ENCODE measurements around the gene ITCH. TPM values are rescaled to one million over a fixed set of nuclear protein-coding genes. Genes with fewer than 3 reads are reported as not detected.

The ITCH gene
- total and polyA plus RNA-seq, 2 donors (not counting 3 experiments of a cell fraction or from before 2014, with no cell fraction given): 6.4 to 57.4 TPM

DNA sequence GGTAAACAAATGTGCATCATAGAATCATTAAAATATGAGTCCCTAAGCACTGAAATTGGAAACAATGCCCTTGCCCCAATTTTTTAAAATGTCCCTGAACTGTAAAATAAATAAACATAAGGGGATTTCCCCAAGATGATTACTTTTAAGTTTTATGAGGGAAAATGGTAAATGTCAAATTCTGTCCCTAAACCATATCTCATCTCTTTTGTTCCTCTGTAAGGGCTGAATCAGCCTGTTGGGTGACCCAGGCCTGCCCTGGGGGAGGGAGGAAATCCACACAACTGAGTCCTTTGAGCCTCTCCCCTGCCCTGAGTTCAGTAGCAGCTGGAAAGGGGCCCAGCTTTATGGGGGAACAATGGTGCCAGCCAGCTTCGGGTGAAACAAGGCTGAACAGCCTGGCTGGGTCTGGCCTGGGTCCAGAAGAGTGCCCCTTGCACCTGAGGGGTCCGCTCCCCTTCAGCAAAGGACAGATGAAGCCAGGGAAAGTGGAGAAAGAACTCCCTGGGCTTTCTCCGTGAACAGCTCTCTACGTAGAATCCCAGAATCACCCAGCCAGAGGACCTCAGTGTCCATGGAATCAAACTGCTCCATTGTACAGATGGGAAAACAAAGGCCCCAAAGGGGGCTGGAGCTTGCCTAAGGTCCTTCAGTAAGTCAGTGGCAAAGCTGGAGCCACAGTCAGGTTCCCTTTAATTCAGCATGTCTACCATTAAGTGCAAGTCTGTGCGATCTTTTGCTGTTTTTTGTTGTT lies 28.2 kb upstream of the ITCH start:
- no peaks in the 10 kb centered on the region for H3K9me1 ChIP-seq (replicated peaks; ENCODE audit: control insufficient read depth, extremely low read depth, insufficient read depth, low read length)
- no peak overlapping the region for H3K9ac ChIP-seq (replicated peaks; ENCODE audit: extremely low read depth, insufficient read depth, low read length)
- H3K4me1 ChIP-seq (ENCODE audit: control insufficient read depth, extremely low read depth, insufficient read depth, low read length): peaks cover 8% of the 10 kb centered on the region
- ChIA-PET CTCF (interaction anchor here (0.9 to 3.5 kb wide), 5 partner anchors 9 to 144 kb away, joined by 3 to 19 read pairs (median 4); no protein-coding TSS in a partner anchor), POLR2A (no interaction called here)
- TF ChIP-seq JUN (IDR thresholded peaks at IDR 0.05; ENCODE audit: borderline replicate concordance, insufficient read depth, insufficient read length, low read depth): no peak
- TF ChIP-seq GATA2 (IDR thresholded peaks at IDR 0.05; ENCODE audit: insufficient read depth, insufficient read length, low read depth, low read length): no peak
- H3K27me3 ChIP-seq (ENCODE audit: control insufficient read depth in 2 of 2, insufficient read depth in 2 of 2, low read length in 2 of 2): no peaks in the 10 kb centered on the region
- no peak overlapping the region for H2AFZ ChIP-seq (ENCODE audit: low read depth, low read length)
- DNase-seq (ENCODE audit: low read depth, low spot score) (peak; percentile 52), FAIRE-seq (peak; percentile 18)
- no peaks in the 10 kb centered on the region for H3K79me2 ChIP-seq (ENCODE audit: control insufficient read depth, insufficient read depth, low read length)
- intact Hi-C loops (cut with micrococcal nuclease) (no loop called here), dilution Hi-C loops (cut with MboI; ENCODE audit: extremely low pct_ligation_motif_present, low sequenced_read_pairs) (no loop called here)
- H4K20me1 ChIP-seq (replicated peaks; ENCODE audit: control insufficient read depth, extremely low read depth, insufficient read depth, low read length): no peaks in the 10 kb centered on the region
- H3K36me3 ChIP-seq (ENCODE audit: control insufficient read depth in 2 of 2, extremely low read depth in 1 of 2, insufficient read depth in 2 of 2, low read length in 2 of 2): no peaks in the 10 kb centered on the region
- no peaks in the 10 kb centered on the region for H3K9me3 ChIP-seq (replicated peaks; ENCODE audit: control insufficient read depth, insufficient read depth, low read length)
- H3K4me2 ChIP-seq (ENCODE audit: insufficient read depth, low read length): no peak overlapping the region
- no peak overlapping the region for H3K27ac ChIP-seq (ENCODE audit: insufficient read depth, low read depth, low read length)
- no peak overlapping the region for H3K4me3 ChIP-seq (replicated peaks in 1 of 3; ENCODE audit: insufficient read depth in 1 of 3, low read depth in 1 of 3, low read length in 3 of 3)
- no TSS peak for BruUV-seq (replicated peaks)

DNA sequence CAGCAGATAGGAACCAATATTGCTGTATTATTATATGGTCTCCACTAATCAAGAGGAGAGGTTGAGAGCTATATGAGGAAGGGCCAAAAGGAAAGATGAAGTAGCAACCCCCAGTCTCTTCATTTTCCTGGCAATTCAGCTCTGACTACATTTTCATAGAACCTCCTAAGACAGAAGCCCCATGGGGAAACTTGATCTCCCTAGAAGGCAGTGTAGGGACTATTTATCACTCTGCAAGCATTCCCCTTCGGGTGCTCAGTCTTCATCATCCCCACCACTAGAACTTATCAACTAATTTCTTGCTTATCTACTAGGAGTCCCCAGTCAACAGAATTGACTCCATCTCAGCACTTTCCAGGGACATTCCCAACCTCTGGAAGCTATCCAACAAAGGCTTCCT lies 25.5 kb upstream of the ITCH start:
- H3K27ac ChIP-seq (ENCODE audit: insufficient read depth, low read depth, low read length): no peak overlapping the region
- H4K20me1 ChIP-seq (replicated peaks; ENCODE audit: control insufficient read depth, extremely low read depth, insufficient read depth, low read length): no peaks in the 10 kb centered on the region
- CTCF ChIA-PET: interaction anchor here (1.3 to 3.5 kb wide), 2 partner anchors 25 to 147 kb away, joined by 4 to 19 read pairs; no protein-coding TSS in a partner anchor
- H3K9ac ChIP-seq (replicated peaks; ENCODE audit: extremely low read depth, insufficient read depth, low read length): no peak overlapping the region
- FAIRE-seq (no peak), DNase-seq (ENCODE audit: low read depth, low spot score) (no peak)
- BruUV-seq (replicated peaks): no TSS peak
- peaks cover 8% of the 10 kb centered on the region for H3K4me1 ChIP-seq (ENCODE audit: control insufficient read depth, extremely low read depth, insufficient read depth, low read length)
- intact Hi-C loops (cut with micrococcal nuclease) (no loop called here), dilution Hi-C loops (cut with MboI; ENCODE audit: extremely low pct_ligation_motif_present, low sequenced_read_pairs) (no loop called here)
- H3K79me2 ChIP-seq (ENCODE audit: control insufficient read depth, insufficient read depth, low read length): no peaks in the 10 kb centered on the region
- TF ChIP-seq FOS (IDR thresholded peaks at IDR 0.05; ENCODE audit: borderline replicate concordance, insufficient read depth, low read length): no peak
- no peak for TF ChIP-seq POLR2AphosphoS5 (IDR thresholded peaks at IDR 0.05; ENCODE audit: insufficient read depth, low read depth, low read length)
- TF ChIP-seq MAX (IDR thresholded peaks at IDR 0.05; ENCODE audit: insufficient read depth, insufficient read length): no peak
- TF ChIP-seq POLR2A (IDR thresholded peaks at IDR 0.05; ENCODE audit: low read depth, low read length): no peak
- no peak for TF ChIP-seq JUN (IDR thresholded peaks at IDR 0.05; ENCODE audit: borderline replicate concordance, insufficient read depth, insufficient read length, low read depth)
- no peak for TF ChIP-seq GATA2 (IDR thresholded peaks at IDR 0.05; ENCODE audit: insufficient read depth, insufficient read length, low read depth, low read length)
- TF ChIP-seq EZH2 (IDR thresholded peaks at IDR 0.05; ENCODE audit: borderline replicate concordance, low read depth, low read length, severe bottlenecking): no peak
- no peak for TF ChIP-seq CTCF (IDR thresholded peaks at IDR 0.05; ENCODE audit: extremely low read depth in 1 of 2, insufficient read depth in 1 of 2, low read depth in 1 of 2, low read length in 2 of 2)
- TF ChIP-seq MYC (IDR thresholded peaks at IDR 0.05; ENCODE audit: low read depth, low read length): no peak
- no peak overlapping the region for H3K4me3 ChIP-seq (replicated peaks in 1 of 3; ENCODE audit: insufficient read depth in 1 of 3, low read depth in 1 of 3, low read length in 3 of 3)
- H3K9me3 ChIP-seq (replicated peaks; ENCODE audit: control insufficient read depth, insufficient read depth, low read length): no peaks in the 10 kb centered on the region
- H3K27me3 ChIP-seq (ENCODE audit: control insufficient read depth in 2 of 2, insufficient read depth in 2 of 2, low read length in 2 of 2): no peaks in the 10 kb centered on the region
- no peaks in the 10 kb centered on the region for H3K36me3 ChIP-seq (ENCODE audit: control insufficient read depth in 2 of 2, extremely low read depth in 1 of 2, insufficient read depth in 2 of 2, low read length in 2 of 2)
- POLR2A ChIA-PET: no interaction called here
- no peaks in the 10 kb centered on the region for H3K9me1 ChIP-seq (replicated peaks; ENCODE audit: control insufficient read depth, extremely low read depth, insufficient read depth, low read length)
- H3K4me2 ChIP-seq (ENCODE audit: insufficient read depth, low read length): no peak overlapping the region
- H2AFZ ChIP-seq (ENCODE audit: low read depth, low read length): no peak overlapping the region

All from endothelial cell of umbilical vein (primary cell).